LNCAP (cell line): ENCODE results near the gene SLC22A23.

Source experiments
- TF ChIP-seq, protein P1 (sequence below): fragments of 450-650 bp; IDR thresholded peaks from 2 replicates; pipeline ENCODE4 v1.5.1; 2017; ENCODE audit warnings: mild to moderate bottlenecking

SLC22A23 gene

DNA sequence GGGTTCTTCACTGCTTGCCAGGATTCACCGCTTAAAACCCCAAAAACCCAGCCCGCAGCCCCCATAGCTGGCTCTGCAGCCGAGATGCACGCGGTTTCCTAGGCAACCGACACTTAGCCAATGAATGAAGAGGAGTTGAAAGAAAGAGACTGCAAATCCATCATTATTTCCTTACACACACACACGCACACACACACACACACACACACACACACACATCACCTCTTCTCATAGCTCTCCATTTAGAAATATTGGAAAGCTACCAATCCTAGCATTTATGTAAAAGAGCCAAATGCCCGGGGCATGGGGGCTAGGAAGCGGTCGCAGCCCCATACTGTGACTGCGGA lies 226.0 kb downstream of the SLC22A23 start:
- TF ChIP-seq, protein P1, sequence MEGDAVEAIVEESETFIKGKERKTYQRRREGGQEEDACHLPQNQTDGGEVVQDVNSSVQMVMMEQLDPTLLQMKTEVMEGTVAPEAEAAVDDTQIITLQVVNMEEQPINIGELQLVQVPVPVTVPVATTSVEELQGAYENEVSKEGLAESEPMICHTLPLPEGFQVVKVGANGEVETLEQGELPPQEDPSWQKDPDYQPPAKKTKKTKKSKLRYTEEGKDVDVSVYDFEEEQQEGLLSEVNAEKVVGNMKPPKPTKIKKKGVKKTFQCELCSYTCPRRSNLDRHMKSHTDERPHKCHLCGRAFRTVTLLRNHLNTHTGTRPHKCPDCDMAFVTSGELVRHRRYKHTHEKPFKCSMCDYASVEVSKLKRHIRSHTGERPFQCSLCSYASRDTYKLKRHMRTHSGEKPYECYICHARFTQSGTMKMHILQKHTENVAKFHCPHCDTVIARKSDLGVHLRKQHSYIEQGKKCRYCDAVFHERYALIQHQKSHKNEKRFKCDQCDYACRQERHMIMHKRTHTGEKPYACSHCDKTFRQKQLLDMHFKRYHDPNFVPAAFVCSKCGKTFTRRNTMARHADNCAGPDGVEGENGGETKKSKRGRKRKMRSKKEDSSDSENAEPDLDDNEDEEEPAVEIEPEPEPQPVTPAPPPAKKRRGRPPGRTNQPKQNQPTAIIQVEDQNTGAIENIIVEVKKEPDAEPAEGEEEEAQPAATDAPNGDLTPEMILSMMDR: no peak

DNA sequence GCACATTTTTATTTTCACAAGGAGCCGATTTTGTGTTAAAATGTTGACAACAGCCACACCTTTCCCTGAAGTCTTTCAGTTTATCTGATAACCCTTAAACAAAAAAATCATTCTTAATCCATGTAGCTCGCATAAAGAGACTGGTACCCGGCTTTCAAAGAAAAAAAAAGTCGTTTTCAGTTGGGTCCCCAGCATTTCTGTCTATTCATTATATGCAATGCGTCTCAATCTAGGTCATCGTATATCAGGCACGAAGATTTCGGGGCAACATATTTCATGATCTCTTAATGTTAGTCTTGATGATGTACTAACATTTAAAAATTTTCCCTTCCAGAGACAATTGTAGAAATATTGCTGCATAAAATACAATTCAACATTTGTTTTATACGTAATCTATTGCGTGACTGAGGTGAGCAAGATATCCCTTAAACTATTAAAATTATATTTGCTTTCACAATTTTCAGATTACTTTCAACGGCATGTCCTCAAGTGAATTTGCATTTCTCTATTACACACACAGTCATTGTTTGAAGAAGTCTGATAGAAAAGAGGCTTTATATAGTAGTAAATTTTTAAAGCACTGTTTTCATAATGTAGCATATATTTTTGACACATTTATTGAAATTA lies 226.5 kb downstream of the SLC22A23 start:
- TF ChIP-seq, protein P1: no peak

DNA sequence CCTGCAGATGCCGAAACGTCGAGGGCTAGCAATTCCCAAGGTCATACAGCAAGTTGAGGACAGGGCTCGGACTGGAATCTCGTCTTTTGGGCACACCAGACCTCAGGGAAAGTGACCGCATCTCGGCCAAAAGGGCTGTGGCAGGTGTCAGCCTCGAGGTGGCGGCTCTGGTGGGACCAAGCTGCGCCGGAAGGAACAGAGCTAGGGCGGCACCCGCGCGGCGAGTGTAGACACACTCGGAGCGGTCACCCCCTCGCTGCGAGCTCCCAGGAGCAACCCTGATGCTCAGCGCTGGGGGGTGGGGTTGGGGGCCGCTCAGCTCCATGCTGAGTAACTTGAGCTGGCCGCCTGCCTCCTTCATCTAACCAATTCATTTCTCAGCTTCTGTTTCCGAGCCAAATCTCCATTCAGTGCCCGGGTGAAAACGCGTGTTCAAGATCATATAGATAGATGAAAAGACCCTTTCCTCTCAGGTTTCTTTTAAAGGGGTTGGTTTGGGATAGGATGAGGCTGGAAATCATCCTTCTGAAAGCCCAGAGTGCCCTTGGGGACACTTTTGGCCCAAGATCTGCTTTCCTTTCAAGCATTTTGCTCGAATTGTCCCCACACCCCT lies 227.2 kb downstream of the SLC22A23 start:
- TF ChIP-seq, protein P1: no peak

DNA sequence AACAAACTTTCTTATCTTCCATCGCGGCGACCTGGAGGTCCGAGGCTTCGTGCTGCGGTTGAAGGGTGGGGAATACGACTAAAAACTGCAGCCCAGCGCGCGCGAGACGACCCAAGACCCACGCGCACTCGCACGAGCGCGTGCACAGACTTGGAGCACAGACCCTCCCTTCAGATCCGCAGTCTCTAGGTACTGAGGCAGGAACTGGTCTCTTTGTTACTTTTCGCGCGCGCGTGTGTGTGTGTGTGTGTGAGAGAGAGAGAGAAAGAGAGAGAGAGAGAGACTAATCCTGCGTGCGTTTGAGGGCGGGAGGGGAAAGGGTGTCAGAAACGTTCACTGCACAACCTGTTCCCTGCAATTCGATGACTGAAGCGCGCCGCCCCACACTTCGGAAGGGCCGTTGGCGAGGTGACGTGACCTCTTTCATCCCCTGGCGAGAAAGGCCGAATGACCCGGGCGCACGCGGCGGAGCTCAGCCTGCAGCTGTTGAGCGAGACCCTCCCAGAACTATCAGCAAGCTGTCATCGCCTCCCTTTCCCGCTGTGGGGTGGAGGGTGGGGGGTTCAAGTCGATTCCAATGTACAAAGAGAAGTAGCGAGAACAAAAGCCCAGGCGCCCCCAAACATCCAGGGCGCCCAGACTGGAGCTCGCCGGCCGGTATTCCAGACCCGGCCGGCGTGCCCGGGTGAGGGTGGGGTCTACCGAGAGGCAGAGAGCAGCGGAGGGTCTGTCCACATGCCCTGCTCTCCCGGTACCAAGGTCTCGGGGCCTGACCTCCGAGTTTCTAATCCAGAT lies 227.9 kb downstream of the SLC22A23 start:
- TF ChIP-seq, protein P1: no peak

DNA sequence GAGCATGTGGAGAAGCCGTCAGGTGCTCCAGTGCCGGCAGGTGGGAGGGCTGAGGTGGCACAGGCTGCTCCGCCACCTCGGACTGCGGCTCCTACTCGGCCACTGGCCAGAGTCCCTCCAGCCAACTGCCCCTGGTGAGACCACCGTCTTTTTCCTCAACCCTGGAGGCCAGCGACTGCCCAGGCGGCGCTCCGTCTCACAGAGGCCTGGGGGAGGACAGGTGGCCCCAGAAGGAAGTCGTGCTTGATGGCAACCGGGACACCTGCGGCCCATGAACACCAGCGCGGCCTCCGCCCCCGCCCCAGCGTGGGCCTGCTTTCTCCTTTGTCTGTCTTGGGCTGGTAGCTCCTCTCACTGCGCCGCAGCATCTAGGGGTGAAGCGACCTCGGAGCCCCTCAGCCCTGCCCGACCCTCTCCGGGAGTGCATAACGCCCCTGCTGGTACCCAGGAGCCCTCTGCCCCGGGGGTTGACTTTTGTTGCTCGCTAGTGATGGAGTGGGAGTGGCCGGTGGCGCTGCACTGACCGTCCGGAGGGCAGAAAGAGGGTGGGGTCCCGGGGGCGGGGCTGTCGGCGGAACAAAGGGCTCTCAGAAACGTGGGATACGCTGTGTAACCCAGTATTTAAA lies 228.7 kb downstream of the SLC22A23 start:
- TF ChIP-seq, protein P1: no peak

DNA sequence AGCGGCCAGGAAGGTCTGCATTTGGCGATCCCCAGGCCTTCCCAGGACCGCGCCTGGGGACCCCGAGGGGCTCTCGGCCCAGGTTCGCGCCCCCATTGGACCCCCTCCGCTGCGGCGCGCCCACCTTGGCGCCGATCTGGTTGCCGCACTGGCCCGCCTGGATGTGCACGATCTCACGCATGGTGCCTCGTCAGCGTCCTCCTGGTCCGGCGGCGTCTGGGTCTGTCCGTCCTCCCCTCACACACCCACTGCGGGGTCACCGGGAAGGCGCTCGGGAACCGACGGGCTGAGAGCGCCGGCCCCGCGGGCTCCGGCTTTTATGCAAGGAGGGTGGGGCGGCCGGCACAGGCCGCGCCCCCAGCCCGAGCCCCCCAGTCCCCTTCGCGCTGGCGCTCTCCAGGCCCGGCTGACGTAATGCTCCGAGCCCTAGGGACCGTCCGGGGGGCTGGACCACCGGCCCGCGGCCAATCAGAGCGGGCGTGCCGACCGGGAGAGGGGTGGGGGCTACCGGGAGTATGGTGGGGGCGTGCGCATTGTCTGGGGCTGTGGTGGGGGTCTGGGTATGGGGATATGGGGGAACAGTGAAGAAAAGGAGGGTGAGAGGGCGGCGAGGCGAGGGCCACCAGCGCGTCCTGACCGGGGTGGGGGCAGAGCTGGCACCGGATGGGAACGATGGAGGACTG lies 229.3 kb downstream of the SLC22A23 start, which contains the start of gene TUBB2B:
Gene TUBB2B, minus strand, starts transcription at position 291 of the 683 bp plus-strand sequence. Its CDS starts 110 bp downstream, at position 181.
- TF ChIP-seq, protein P1: no peak
